GM19438 (cell line): ENCODE data around the gene SLF2.
"Not testable (repeated sequence)": the region's sequence is repeated elsewhere in the genome, so short reads cannot be mapped to it uniquely, and the experiment has no call there.

ENCODE experiments used
- ATAC-seq: cut with Tn5 transposase; IDR thresholded peaks from one replicate; pipeline ENCODE4 v1.9.1; 2021; ENCODE audit warnings: low read depth; ENCODE audit not compliant: unreplicated experiment

The SLF2 gene

GRCh38 chr10:100943508-100943907, 30.7 kb downstream of the SLF2 start:
- no peak for ATAC-seq

- ATAC-seq = no peak
Observed at GRCh38 chr10:100945754-100946153, 33.0 kb downstream of the SLF2 start.

- ATAC-seq = no peak
Observed at GRCh38 chr10:100948916-100949315, 36.2 kb downstream of the SLF2 start.

- ATAC-seq = no peak
Observed at GRCh38 chr10:100960251-100960650, 47.5 kb downstream of the SLF2 start.

- no peak for ATAC-seq
Observed at GRCh38 chr10:100962351-100963080, 49.8 kb downstream of the SLF2 start.

GRCh38 chr10:100963826-100964225, 51.1 kb downstream of the SLF2 start:
- no peak for ATAC-seq

- ATAC-seq = no peak
Observed at GRCh38 chr10:100965820-100966219, 53.1 kb downstream of the SLF2 start.

DNA sequence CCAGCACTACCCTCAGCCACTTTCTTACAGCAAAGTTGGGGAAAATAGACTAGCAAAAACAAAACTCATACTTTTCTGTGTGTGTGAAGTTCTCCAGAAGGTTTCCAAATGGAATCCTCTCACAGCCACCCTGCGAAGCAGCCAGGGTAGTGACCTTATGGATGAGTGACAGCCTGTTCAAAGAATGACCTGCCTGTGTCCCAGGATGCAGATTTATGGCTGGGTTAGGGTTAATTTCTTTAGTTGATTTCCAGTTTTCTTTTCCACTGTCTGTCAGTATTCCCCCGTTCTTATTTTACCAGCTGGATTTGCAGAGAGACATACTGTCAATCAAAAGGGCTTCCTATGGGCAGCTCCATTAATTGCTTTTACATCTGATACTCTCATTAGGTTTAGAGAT, 54.1 kb downstream of the SLF2 start:
- ATAC-seq = no peak

DNA sequence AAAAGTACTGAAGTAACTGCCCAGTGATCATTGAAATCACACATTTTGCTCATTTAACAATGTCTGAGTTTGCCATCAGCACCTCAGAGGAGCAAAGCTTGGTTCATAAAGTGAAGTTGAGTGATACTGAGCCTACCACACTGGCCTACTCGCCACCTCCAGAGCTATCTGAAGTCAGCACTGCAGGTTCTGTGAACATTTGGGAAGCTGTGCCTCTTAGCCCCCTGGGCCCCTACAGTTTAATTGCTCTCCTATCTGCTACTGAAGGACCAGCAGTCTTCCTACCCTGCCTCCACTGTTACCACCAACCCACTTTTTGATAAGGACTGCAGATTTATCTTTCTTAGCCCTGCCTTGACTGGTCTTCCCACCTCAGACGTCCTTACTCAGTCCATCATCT, 54.6 kb downstream of the SLF2 start:
- no peak for ATAC-seq

- ATAC-seq = no peak
Observed at GRCh38 chr10:100968062-100968736, 55.4 kb downstream of the SLF2 start.

DNA sequence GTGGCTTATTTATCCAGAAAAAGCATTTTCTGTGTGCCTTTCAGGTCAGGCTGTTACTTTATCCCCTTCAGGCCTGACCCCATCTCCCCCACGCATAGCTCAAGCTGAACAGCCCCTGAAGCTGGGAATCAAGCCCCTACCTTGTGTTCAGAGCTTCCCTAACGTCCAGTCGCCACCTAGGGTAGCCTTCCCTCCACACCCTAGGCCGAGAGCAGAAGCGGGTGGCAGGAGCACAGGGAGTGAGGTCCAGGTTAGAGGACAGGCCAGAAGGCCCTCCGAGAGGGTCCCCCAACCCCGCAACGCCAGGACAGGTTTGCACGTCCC, 56.1 kb downstream of the SLF2 start:
- no peak for ATAC-seq

- peak; percentile 64 for ATAC-seq
Observed at GRCh38 chr10:100969187-100970075, 56.7 kb downstream of the SLF2 start, which contains the start of gene SEMA4G. SEMA4G (plus strand) TSS chr10:100969504; CDS start chr10:100972913, 3,409 bp downstream.

- no peak for ATAC-seq
Observed at GRCh38 chr10:100970076-100970913, 57.5 kb downstream of the SLF2 start.

DNA sequence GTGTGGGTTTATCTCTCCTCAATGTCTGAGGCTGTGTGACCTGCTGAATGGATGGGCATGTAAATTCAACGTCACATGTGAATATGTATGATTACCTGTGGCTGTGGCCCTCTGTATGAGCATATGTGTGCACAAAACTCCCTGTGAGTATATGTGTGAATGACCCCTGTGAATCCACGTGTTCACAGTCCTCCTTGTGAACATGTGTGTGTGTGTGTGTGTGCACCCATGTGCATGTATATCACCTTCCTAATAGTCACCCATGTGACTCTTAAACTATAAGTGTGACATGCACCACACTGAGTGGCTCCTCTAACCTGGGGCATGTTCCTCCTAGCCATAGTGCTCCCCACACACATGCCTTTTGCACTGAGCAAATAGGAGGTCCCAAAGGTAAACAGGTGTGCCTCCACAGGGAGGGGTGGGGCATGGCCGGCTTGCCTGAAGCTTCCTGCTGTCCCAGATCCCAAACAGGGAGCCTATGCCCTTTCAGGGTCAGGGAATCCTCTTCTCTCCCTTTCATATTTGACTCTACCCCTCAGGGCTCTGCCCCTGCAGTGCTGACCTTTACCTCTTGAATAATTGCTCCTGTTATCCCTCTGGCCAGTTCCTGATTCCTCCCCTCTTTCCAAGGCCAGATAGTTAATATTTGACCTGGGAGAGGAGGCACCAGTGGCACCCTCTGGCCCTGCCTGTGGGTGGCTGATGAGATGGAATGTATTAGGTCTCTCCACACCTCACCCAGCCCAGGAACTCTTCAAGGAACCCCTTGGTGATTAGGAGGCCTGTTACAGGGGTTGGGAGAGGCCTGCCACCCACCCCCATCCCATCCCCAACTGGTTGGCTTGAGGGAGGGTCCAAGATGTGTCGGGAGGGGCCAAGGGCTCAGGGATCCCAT, 58.4 kb downstream of the SLF2 start:
- no peak for ATAC-seq

DNA sequence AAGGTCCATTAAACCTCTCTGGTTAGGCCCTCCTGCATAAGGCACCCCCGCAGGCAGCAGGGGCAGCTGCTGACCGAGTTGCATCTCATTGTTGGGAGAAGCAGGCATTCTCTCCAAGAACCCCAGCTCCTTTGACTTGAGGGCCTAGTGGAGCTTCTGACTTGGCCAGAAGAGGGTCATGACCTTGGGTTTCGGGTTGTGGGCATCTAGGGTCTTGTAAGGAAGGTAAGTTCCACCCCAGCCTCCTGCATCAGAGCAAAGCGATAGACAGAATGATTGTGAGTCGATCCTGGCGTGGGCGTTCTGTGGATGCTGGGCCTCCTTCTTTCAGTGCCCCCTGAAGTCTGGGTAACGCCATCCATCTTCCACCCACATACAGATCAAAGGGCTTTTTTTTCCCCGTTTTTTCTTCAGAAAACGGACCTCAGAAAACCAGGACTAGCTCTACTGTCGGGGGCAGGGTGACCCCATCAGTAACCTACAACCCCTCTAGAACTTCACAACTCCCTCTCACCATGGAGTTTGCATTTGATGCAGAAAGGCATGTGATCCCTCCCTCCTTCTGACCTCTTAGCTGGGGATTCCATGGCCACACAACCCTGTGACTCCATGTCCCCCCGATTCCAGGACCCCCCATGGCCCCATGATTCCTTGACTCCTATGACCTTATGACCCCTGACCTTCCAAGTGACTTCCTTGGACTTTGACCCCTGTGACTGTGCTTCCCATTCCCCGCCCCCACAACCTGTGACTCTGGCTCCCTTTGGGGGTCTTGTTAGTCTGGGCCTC, 59.5 kb downstream of the SLF2 start:
- no peak for ATAC-seq

- ATAC-seq = no peak
Observed at GRCh38 chr10:100972904-100973535, 60.3 kb downstream of the SLF2 start.

GRCh38 chr10:100975397-100975796, 62.6 kb downstream of the SLF2 start:
- not testable (repeated sequence) for ATAC-seq

DNA sequence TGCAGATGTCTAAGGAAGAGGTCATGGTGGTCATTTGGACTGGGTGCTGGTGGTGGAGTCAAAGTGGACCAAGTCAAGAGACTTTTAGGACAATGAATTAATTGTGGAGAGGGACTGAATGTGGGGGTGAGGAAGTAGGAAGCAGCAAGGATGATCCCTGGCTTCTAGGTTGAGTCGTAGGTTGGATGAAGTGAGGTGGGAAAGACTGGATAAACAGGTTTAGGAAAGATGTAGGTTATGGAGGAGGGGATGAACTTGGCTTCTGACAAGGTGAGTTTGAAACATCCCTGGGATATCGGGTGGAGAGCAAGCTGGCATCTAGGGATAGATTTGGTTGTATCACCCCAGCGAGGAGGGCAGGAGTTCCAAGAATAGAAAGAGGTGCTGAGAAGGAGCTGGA, 64.1 kb downstream of the SLF2 start:
- no peak for ATAC-seq
